Esophagus squamous epithelium (tissue), 4 donors: Measurements from ENCODE around the gene ERCC6L2.

Source experiments
- CTCF ChIP-seq, 6 experiments: fragments of 450-650 bp in 4 of 6; fragments of 200-600 bp in 2 of 6; sonication (generic) in 2 of 6; IDR thresholded peaks; one replicate each; pipeline ENCODE4 v1.5.1; 2016 to 2019; ENCODE audit warnings: antibody characterized with exemption in 6 of 6, mild to moderate bottlenecking in 4 of 6, moderate library complexity in 4 of 6
- POLR2A ChIP-seq, 4 donors: fragments of 450-650 bp; IDR thresholded peaks; one replicate each; pipeline ENCODE4 v1.6.1; 2017; ENCODE audit warnings: antibody characterized with exemption in 4 of 4, mild to moderate bottlenecking in 4 of 4, moderate library complexity in 3 of 4

DNA sequence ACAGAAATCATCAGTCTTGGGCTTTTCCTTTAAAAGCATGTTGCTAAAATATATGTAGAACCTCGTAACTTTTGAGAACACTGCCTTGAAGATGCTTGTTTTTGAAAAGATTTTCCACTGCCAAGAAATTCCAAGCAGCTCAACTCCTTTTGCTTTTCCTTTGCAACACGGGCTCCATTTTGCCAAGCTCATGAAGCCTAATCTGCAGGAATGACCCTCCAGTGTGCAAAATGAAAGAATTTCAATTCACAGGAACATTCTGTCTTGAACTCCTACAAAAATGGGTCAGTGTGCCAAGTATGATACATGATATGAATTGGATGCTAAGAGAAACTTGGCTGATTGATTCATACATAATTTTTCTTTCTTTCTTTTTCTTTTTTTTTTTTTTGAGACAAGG, 35.4 kb upstream of the ERCC6L2 start:
- TF ChIP-seq CTCF (IDR thresholded peaks at IDR 0.05) (no peak), POLR2A (IDR thresholded peaks at IDR 0.05) (no peak)
